WTC11 (cell line): ENCODE measurements around the gene FFAR3.

ENCODE experiments used
- ARID4B ChIP-seq: sonication (generic); formaldehyde crosslinking; IDR thresholded peaks from 2 replicates; pipeline ENCODE4 v1.8.0; 2023; ENCODE audit warnings: missing genetic modification reagents, mild to moderate bottlenecking, borderline replicate concordance
- ATF6 ChIP-seq: sonication (generic); formaldehyde crosslinking; IDR thresholded peaks from 2 replicates; pipeline ENCODE4 v1.8.1; 2023; ENCODE audit warnings: mild to moderate bottlenecking, missing genetic modification reagents
- CREB1 ChIP-seq: sonication (generic); formaldehyde crosslinking; IDR thresholded peaks from 2 replicates; pipeline ENCODE4 v1.8.0; 2023; ENCODE audit warnings: mild to moderate bottlenecking, missing genetic modification reagents
- CTCF ChIP-seq: fragments of 200-600 bp; IDR thresholded peaks from 2 replicates; pipeline ENCODE4 v1.8.0; 2022; ENCODE audit warnings: antibody characterized with exemption
- ETV6 ChIP-seq: sonication (generic); formaldehyde crosslinking; IDR thresholded peaks from 2 replicates; pipeline ENCODE4 v1.8.1; 2022; ENCODE audit warnings: mild to moderate bottlenecking, missing genetic modification reagents
- GRHL2 ChIP-seq: fragments of 250-450 bp; sonication (Bioruptor Pico); IDR thresholded peaks from 2 replicates; pipeline ENCODE4 v1.8.0; 2022; ENCODE audit warnings: mild to moderate bottlenecking, moderate library complexity; ENCODE audit not compliant: insufficient replicate concordance, severe bottlenecking
- MLX ChIP-seq: sonication (generic); formaldehyde crosslinking; IDR thresholded peaks from 2 replicates; pipeline ENCODE4 v1.8.1; 2023; ENCODE audit warnings: mild to moderate bottlenecking, missing genetic modification reagents, moderate library complexity
- SMAD3 ChIP-seq: sonication (generic); formaldehyde crosslinking; IDR thresholded peaks from 2 replicates; pipeline ENCODE4 v1.8.0; 2022; ENCODE audit warnings: missing genetic modification reagents, mild to moderate bottlenecking, borderline replicate concordance

GRCh38 chr19:35396240-35396885, 38.1 kb downstream of the FFAR3 start:
- TF ChIP-seq CTCF: no peak
- no peak for TF ChIP-seq CREB1
- TF ChIP-seq GRHL2 (CRISPR knock-in tag): no peak
- no peak for TF ChIP-seq ETV6 (CRISPR knock-in tag)
- TF ChIP-seq SMAD3: no peak
- TF ChIP-seq ARID4B: no peak
- no peak for TF ChIP-seq MLX (CRISPR knock-in tag)
- no peak for TF ChIP-seq ATF6 (CRISPR knock-in tag)
